Liver (tissue), 9 donors: ENCODE measurements around the gene HPCA. TPM values are rescaled to one million over a fixed set of nuclear protein-coding genes. Genes with fewer than 3 reads are reported as not detected.

Experiments used
- DNase-seq: peaks from one replicate; pipeline ENCODE4 v3.0.0-alpha.2; 2017; ENCODE audit warnings: low spot score
- H3K27ac ChIP-seq, 2 donors: one replicate each; pipeline ENCODE4 v1.7.0; 2013; ENCODE audit warnings: inconsistent platforms in 2 of 2, low read length in 2 of 2, control low read depth in 1 of 2, low read depth in 1 of 2, mild to moderate bottlenecking in 1 of 2
- H3K27me3 ChIP-seq, 4 donors: one replicate each; pipeline versions ENCODE4 v1.6.1 to v1.7.0; 2013; ENCODE audit warnings: low read length in 3 of 4, inconsistent platforms in 1 of 4, mild to moderate bottlenecking in 1 of 4, moderate library complexity in 1 of 4; ENCODE audit not compliant: control insufficient read depth in 4 of 4, insufficient read depth in 4 of 4
- H3K36me3 ChIP-seq, 4 donors: one replicate each; pipeline versions ENCODE4 v1.6.1 to v1.7.0; 2013; ENCODE audit warnings: low read length in 3 of 4, mild to moderate bottlenecking in 3 of 4, low read depth in 1 of 4, moderate library complexity in 1 of 4; ENCODE audit not compliant: control insufficient read depth in 4 of 4, insufficient read depth in 3 of 4
- H3K4me1 ChIP-seq, 4 donors: one replicate each; pipeline versions ENCODE4 v1.6.1 to v1.7.0; 2013; ENCODE audit warnings: low read length in 3 of 4, mild to moderate bottlenecking in 3 of 4, moderate library complexity in 1 of 4; ENCODE audit not compliant: control insufficient read depth in 4 of 4, insufficient read depth in 4 of 4
- H3K4me3 ChIP-seq, 3 donors: one replicate each; pipeline versions ENCODE4 v1.6.1 to v1.7.0; 2013; ENCODE audit warnings: low read length in 3 of 3, control low read depth in 1 of 3, low read depth in 1 of 3, mild to moderate bottlenecking in 1 of 3
- H3K9ac ChIP-seq, 2 donors: one replicate each; pipeline ENCODE4 v1.7.0; 2013; ENCODE audit warnings: low read length in 2 of 2, mild to moderate bottlenecking in 2 of 2, moderate library complexity in 2 of 2, control low read depth in 1 of 2, low read depth in 1 of 2
- H3K9me3 ChIP-seq, 4 donors: one replicate each; pipeline versions ENCODE4 v1.6.1 to v1.7.0; 2013; ENCODE audit warnings: low read length in 3 of 4; ENCODE audit not compliant: control insufficient read depth in 4 of 4
- FOXA2 ChIP-seq: IDR thresholded peaks from 2 replicates; pipeline ENCODE4 v1.6.1; 2016; ENCODE audit warnings: antibody characterized with exemption
- GABPA ChIP-seq, 2 donors: IDR thresholded peaks in 1 of 2; conservative IDR thresholded peaks in 1 of 2; 2 replicates each; pipeline ENCODE4 v1.6.1; 2016; ENCODE audit warnings: antibody characterized with exemption in 2 of 2, mild to moderate bottlenecking in 1 of 2, moderate library complexity in 1 of 2
- HNF4A ChIP-seq, 2 donors: conservative IDR thresholded peaks; 2 replicates each; pipeline ENCODE4 v1.6.1; 2016; ENCODE audit warnings: antibody characterized with exemption in 2 of 2, mild to moderate bottlenecking in 2 of 2
- JUND ChIP-seq, 2 donors: IDR thresholded peaks; 2 replicates each; pipeline ENCODE4 v1.6.1; 2016; ENCODE audit warnings: antibody characterized with exemption in 2 of 2
- RXRA ChIP-seq, 2 donors: IDR thresholded peaks; 2 replicates each; pipeline ENCODE4 v1.6.1; 2017 to 2018; ENCODE audit warnings: antibody characterized with exemption in 2 of 2, mild to moderate bottlenecking in 1 of 2
- YY1 ChIP-seq: IDR thresholded peaks from 2 replicates; pipeline ENCODE4 v1.6.1; 2016; ENCODE audit warnings: antibody characterized with exemption, mild to moderate bottlenecking
- ZBTB33 ChIP-seq: IDR thresholded peaks from 2 replicates; pipeline ENCODE4 v1.6.1; 2016; ENCODE audit warnings: antibody characterized with exemption
- WGBS: extraction: QIAGEN DNeasy Blood & Tissue Kit; methylation state at CpG from one replicate; pipeline ENCODE4 v1.1.7; 2013; 5-methylcytosine and 5-hydroxymethylcytosine counted together
- polyA plus RNA-seq, 2 donors: library from polyadenylated mRNA; stranded (reverse) in 1 of 2; unstranded in 1 of 2; fragments of 200-250 nt in 1 of 2; fragments of >200 nt in 1 of 2; fragmentation: Nextera tagmentation in 1 of 2; extraction: Ambion mirVana in 1 of 2; gene quantifications; one replicate each; pipeline versions ENCODE4 v1.2.1 to v1.2.3, GENCODE V29; 2013 to 2015
- total RNA-seq, 2 donors: library from RNA; depleted of rRNA; stranded (reverse); fragments of >200 nt; gene quantifications; one replicate each; pipeline ENCODE4 v1.2.3, GENCODE V29; 2014
- TF ChIP-seq, protein P1 (sequence below): IDR thresholded peaks from 2 replicates; pipeline ENCODE4 v1.6.1; 2016; ENCODE audit warnings: antibody characterized with exemption, mild to moderate bottlenecking
- TF ChIP-seq, protein P2 (sequence below): IDR thresholded peaks from 2 replicates; pipeline ENCODE4 v1.6.1; 2016; ENCODE audit warnings: antibody characterized with exemption
- donor health status: healthy.
- donor health status: healthy.
- donor health status: healthy.
- donor health status: healthy.
- donor health status: healthy.

The HPCA gene
- total and polyA plus RNA-seq, 4 donors, result not detected

GRCh38 chr1:32868085-32868484 lies 18.2 kb upstream of the HPCA start (continued):
- no peak for TF ChIP-seq ZBTB33
- TF ChIP-seq, protein P1, sequence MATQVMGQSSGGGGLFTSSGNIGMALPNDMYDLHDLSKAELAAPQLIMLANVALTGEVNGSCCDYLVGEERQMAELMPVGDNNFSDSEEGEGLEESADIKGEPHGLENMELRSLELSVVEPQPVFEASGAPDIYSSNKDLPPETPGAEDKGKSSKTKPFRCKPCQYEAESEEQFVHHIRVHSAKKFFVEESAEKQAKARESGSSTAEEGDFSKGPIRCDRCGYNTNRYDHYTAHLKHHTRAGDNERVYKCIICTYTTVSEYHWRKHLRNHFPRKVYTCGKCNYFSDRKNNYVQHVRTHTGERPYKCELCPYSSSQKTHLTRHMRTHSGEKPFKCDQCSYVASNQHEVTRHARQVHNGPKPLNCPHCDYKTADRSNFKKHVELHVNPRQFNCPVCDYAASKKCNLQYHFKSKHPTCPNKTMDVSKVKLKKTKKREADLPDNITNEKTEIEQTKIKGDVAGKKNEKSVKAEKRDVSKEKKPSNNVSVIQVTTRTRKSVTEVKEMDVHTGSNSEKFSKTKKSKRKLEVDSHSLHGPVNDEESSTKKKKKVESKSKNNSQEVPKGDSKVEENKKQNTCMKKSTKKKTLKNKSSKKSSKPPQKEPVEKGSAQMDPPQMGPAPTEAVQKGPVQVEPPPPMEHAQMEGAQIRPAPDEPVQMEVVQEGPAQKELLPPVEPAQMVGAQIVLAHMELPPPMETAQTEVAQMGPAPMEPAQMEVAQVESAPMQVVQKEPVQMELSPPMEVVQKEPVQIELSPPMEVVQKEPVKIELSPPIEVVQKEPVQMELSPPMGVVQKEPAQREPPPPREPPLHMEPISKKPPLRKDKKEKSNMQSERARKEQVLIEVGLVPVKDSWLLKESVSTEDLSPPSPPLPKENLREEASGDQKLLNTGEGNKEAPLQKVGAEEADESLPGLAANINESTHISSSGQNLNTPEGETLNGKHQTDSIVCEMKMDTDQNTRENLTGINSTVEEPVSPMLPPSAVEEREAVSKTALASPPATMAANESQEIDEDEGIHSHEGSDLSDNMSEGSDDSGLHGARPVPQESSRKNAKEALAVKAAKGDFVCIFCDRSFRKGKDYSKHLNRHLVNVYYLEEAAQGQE, result no peak

DNA sequence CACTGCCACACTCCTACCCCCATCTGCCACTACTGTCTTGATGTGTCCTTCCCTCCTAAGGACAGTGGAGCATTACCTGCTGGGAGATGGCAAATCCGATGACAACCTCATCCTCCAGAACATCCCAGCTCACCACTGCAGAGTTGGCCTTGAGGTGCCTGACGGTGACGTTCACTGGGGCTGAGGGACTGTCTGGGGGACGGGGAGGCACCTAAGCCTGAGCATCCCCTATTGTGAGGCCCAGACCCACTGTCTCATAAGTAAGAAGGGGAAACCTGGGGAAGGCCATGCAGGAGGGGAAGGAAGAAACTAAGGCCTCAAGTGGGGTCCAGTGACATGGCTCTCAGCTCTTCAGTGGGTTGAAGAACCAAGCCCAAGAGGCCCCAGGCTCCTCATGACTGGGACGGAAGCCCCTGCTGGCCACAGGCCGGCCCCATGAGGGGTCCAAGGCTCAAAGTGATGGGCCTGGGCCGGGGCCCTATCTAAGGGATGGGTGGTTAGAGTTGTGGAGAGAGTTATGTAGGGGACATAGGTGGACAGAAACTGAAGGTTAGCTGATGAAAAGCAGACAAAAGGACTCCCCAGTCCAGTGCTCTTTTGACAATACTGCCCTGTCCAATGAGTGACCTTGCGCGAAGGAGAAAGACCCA lies 17.4 kb upstream of the HPCA start:
- Histone ChIP-seq H3K27me3 (no peaks in the 10 kb centered on the region), H3K9ac (no peak overlapping the region), H3K4me3 (no peak overlapping the region), H3K36me3 (no peaks in the 10 kb centered on the region), H3K4me1 (peaks cover 2 to 42% (median 33%) of the 10 kb centered on the region in 4 donors), H3K9me3 (no peaks in the 10 kb centered on the region), H3K27ac (no peak overlapping the region)
- no peak for DNase-seq
- TF ChIP-seq FOXA2 (no peak), HNF4A (conservative IDR thresholded peaks at IDR 0.05) (no peak), YY1 (no peak), ZBTB33 (no peak), RXRA (IDR thresholded peaks at IDR 0.05) (no peak), GABPA (IDR thresholded peaks at IDR 0.05 in 1 of 2, conservative IDR thresholded peaks at IDR 0.05 in 1 of 2) (no peak), JUND (IDR thresholded peaks at IDR 0.05) (no peak)
- TF ChIP-seq, protein P2, sequence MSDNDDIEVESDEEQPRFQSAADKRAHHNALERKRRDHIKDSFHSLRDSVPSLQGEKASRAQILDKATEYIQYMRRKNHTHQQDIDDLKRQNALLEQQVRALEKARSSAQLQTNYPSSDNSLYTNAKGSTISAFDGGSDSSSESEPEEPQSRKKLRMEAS, result no peak
- TF ChIP-seq, protein P1, result no peak
- WGBS, result 92% methylated on average over 9 of the region's 9 CpGs
